GM21526 (cell line): ENCODE measurements around the gene SIRT2.
A peak's percentile ranks its signal among the peaks of the same experiment; 100 is the strongest.
"Not testable (repeated sequence)": the region's sequence is repeated elsewhere in the genome, so short reads cannot be mapped to it uniquely, and the experiment has no call there.

ENCODE experiments used
- ATAC-seq: cut with Tn5 transposase; IDR thresholded peaks from one replicate; pipeline ENCODE4 v1.9.1; 2021; ENCODE audit warnings: moderate library complexity; ENCODE audit not compliant: unreplicated experiment, low FRiP score

The SIRT2 gene

GRCh38 chr19:38869836-38870607, 29.4 kb downstream of the SIRT2 start:
- ATAC-seq: peak; percentile 64

- no peak for ATAC-seq
These were observed 30.1 kb downstream of the SIRT2 start for GRCh38 chr19:38869160-38869835.

GRCh38 chr19:38868551-38868950, 30.9 kb downstream of the SIRT2 start:
- ATAC-seq: no peak

GRCh38 chr19:38867171-38867780, 32.1 kb downstream of the SIRT2 start:
- ATAC-seq: no peak

- no peak for ATAC-seq
These were observed 36.9 kb downstream of the SIRT2 start for GRCh38 chr19:38862321-38863059.

- ATAC-seq: no peak
These were observed 38.0 kb downstream of the SIRT2 start for GRCh38 chr19:38861368-38861767.

GRCh38 chr19:38859631-38860204, 39.7 kb downstream of the SIRT2 start:
- not testable (repeated sequence) for ATAC-seq

GRCh38 chr19:38856813-38857212, 42.6 kb downstream of the SIRT2 start:
- no peak for ATAC-seq

GRCh38 chr19:38855751-38856150, 43.7 kb downstream of the SIRT2 start:
- ATAC-seq: not testable (repeated sequence)

GRCh38 chr19:38854961-38855360, 44.5 kb downstream of the SIRT2 start:
- ATAC-seq: not testable (repeated sequence)

- no peak for ATAC-seq
These were observed 46.2 kb downstream of the SIRT2 start for GRCh38 chr19:38853214-38853613.

GRCh38 chr19:38852231-38853044, 47.0 kb downstream of the SIRT2 start:
- no peak for ATAC-seq

- ATAC-seq: peak; percentile 24
These were observed 47.7 kb downstream of the SIRT2 start for GRCh38 chr19:38851622-38852230.

GRCh38 chr19:38850976-38851621, 48.3 kb downstream of the SIRT2 start:
- no peak for ATAC-seq

- peak; percentile 62 for ATAC-seq
These were observed 48.9 kb downstream of the SIRT2 start for GRCh38 chr19:38850436-38850975.

- peak; percentile 46 for ATAC-seq
These were observed 49.5 kb downstream of the SIRT2 start, which contains the start of gene HNRNPL for GRCh38 chr19:38849860-38850435. HNRNPL (minus strand) TSS chr19:38849986; CDS start chr19:38849966, 20 bp downstream.

- no peak for ATAC-seq
These were observed 50.1 kb downstream of the SIRT2 start for GRCh38 chr19:38849147-38849859.
